Smooth muscle cell of the brain vasculature (primary cell): Measurements from ENCODE around the gene RAB3IL1.
"Not testable (repeated sequence)": the region's sequence is repeated elsewhere in the genome, so short reads cannot be mapped to it uniquely, and the experiment has no call there.

ENCODE experiments used
- DNase-seq: peaks from one replicate; pipeline ENCODE4 v3.0.0-alpha.2; 2012; ENCODE audit warnings: low read depth, low spot score

The RAB3IL1 gene

GRCh38 chr11:61917334-61918109, at the start of gene RAB3IL1:
RAB3IL1 (minus strand) TSS chr11:61917566; CDS start chr11:61917367, 199 bp downstream.
- DNase-seq, result no peak

- no peak for DNase-seq
Measured at GRCh38 chr11:61966734-61967115, 49.4 kb upstream of the RAB3IL1 start.

GRCh38 chr11:61964666-61965271, 47.4 kb upstream of the RAB3IL1 start:
- DNase-seq, result not testable (repeated sequence)

GRCh38 chr11:61964058-61964665, 46.8 kb upstream of the RAB3IL1 start:
- no peak for DNase-seq

- DNase-seq, result no peak
Measured at GRCh38 chr11:61963282-61964057, 46.1 kb upstream of the RAB3IL1 start.

- no peak for DNase-seq
Measured at GRCh38 chr11:61963016-61963281, 45.6 kb upstream of the RAB3IL1 start.

GRCh38 chr11:61962213-61963015, 45.0 kb upstream of the RAB3IL1 start:
- DNase-seq, result no peak

- no peak for DNase-seq
Measured at GRCh38 chr11:61961570-61962212, 44.3 kb upstream of the RAB3IL1 start.

GRCh38 chr11:61960532-61960931, 43.2 kb upstream of the RAB3IL1 start:
- no peak for DNase-seq

GRCh38 chr11:61959678-61960077, 42.3 kb upstream of the RAB3IL1 start:
- DNase-seq, result no peak

- DNase-seq, result no peak
Measured at GRCh38 chr11:61959114-61959513, 41.7 kb upstream of the RAB3IL1 start.

- DNase-seq, result no peak
Measured at GRCh38 chr11:61958590-61958989, 41.2 kb upstream of the RAB3IL1 start.

- no peak for DNase-seq
Measured at GRCh38 chr11:61957021-61957770, 39.8 kb upstream of the RAB3IL1 start.

- no peak for DNase-seq
Measured at GRCh38 chr11:61956191-61957020, 39.0 kb upstream of the RAB3IL1 start.

- no peak for DNase-seq
Measured at GRCh38 chr11:61955422-61956135, 38.2 kb upstream of the RAB3IL1 start.

GRCh38 chr11:61954851-61955421, 37.6 kb upstream of the RAB3IL1 start:
- DNase-seq, result no peak

- DNase-seq, result no peak
Measured at GRCh38 chr11:61954106-61954850, 36.9 kb upstream of the RAB3IL1 start.

GRCh38 chr11:61953632-61954031, 36.3 kb upstream of the RAB3IL1 start:
- not testable (repeated sequence) for DNase-seq
